RWPE2 (cell line): Measurements from ENCODE around the gene THSD7A.

ENCODE experiments used
- ATAC-seq: fragments of 200-7000 bp; cut with Tn5 transposase; 3 replicates; pipeline ENCODE4 v1.9.1; 2021; ENCODE audit warnings: low read depth
- DNase-seq: peaks from one replicate; pipeline ENCODE4 v3.0.0-alpha.2; 2020; ENCODE audit warnings: low spot score
- H3K27ac ChIP-seq: fragments of 450-650 bp; 2 replicates; pipeline ENCODE4 v1.5.1; 2017; ENCODE audit warnings: mild to moderate bottlenecking; ENCODE audit not compliant: poor library complexity, severe bottlenecking
- H3K27me3 ChIP-seq: fragments of 250-450 bp; sonication (Bioruptor Pico); 2 replicates; pipeline ENCODE4 v1.5.1; 2021; ENCODE audit warnings: mild to moderate bottlenecking, moderate library complexity; ENCODE audit not compliant: insufficient read depth, poor library complexity, severe bottlenecking
- H3K36me3 ChIP-seq: fragments of 250-450 bp; sonication (Bioruptor Pico); 2 replicates; pipeline ENCODE4 v1.5.1; 2020; ENCODE audit warnings: low read depth, mild to moderate bottlenecking, moderate library complexity
- H3K4me1 ChIP-seq: fragments of 250-450 bp; sonication (Bioruptor Pico); 2 replicates; pipeline ENCODE4 v1.5.1; 2021; ENCODE audit warnings: mild to moderate bottlenecking, moderate library complexity; ENCODE audit not compliant: insufficient read depth, poor library complexity, severe bottlenecking
- H3K4me3 ChIP-seq: fragments of 250-450 bp; sonication (Bioruptor Pico); 2 replicates; pipeline ENCODE4 v1.5.1; 2021; ENCODE audit warnings: mild to moderate bottlenecking, moderate library complexity; ENCODE audit not compliant: severe bottlenecking
- H3K9me3 ChIP-seq: fragments of 250-450 bp; sonication (Bioruptor Pico); 2 replicates; pipeline ENCODE4 v1.5.1; 2021; ENCODE audit warnings: mild to moderate bottlenecking, moderate library complexity; ENCODE audit not compliant: severe bottlenecking
- CTCF ChIP-seq: fragments of 450-650 bp; IDR thresholded peaks from one replicate; pipeline ENCODE4 v1.5.1; 2017; ENCODE audit warnings: mild to moderate bottlenecking, moderate library complexity; ENCODE audit not compliant: poor library complexity, severe bottlenecking

The THSD7A gene

DNA sequence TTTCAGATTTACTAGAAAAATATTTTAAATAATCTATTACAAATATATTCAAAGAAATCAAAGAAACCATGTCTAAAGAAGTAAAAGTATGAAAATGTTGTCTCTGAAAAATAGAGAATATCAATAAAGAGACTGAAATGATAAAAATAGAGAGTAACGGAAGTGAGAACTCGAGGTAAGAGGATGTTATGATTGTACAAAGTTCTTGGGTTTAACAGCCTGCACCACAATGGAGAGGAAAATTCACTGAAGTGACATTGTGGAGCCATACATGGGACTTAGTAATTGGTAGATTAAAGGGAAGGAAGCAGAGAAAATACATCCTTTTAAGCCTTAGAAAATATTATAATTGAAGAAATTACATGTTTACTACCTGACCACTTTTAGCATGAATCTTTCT lies 77.9 kb downstream of the THSD7A start:
- Histone ChIP-seq H3K4me3 (no peak overlapping the region), H3K9me3 (no peaks in the 10 kb centered on the region), H3K36me3 (no peaks in the 10 kb centered on the region), H3K27ac (no peak overlapping the region), H3K27me3 (no peaks in the 10 kb centered on the region), H3K4me1 (no peaks in the 10 kb centered on the region)
- no peak for ATAC-seq
- DNase-seq: no peak
- TF ChIP-seq CTCF: no peak

GRCh38 chr7:11753433-11753832 lies 78.6 kb downstream of the THSD7A start:
- no peaks in the 10 kb centered on the region for H3K4me1 ChIP-seq
- H3K9me3 ChIP-seq: no peaks in the 10 kb centered on the region
- H3K4me3 ChIP-seq: no peak overlapping the region
- H3K27ac ChIP-seq: no peak overlapping the region
- DNase-seq (no peak), ATAC-seq (no peak)
- TF ChIP-seq CTCF: no peak
- H3K36me3 ChIP-seq: no peaks in the 10 kb centered on the region
- H3K27me3 ChIP-seq: no peaks in the 10 kb centered on the region

DNA sequence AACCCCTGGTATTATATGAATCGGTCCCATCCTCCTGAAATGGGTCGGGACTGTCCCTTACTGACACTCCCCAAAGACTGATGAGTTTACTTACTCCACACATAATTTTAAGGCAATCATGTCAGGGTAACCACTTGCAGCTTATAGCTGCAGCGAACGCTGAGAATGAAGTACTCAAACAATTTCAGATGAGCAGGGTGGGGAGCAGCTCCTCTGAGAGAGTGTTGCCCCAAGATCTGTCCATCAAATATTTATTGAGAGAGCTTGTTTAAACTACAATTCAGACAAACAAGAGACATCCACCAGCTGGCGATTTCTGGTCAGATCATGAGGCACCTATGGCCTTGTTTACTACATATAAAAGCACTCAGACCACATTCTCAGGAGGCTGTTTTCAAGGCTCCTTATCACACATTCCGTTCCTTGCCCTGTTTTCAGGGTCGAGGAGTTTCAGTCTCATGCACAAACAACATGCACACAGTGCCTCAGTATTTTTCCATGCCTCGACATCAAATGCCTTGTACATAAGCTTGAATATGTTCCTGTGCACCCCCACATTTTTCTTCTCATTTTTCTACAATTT lies 80.1 kb downstream of the THSD7A start:
- ATAC-seq (no peak), DNase-seq (no peak)
- no peak for TF ChIP-seq CTCF
- H3K4me1 ChIP-seq: no peaks in the 10 kb centered on the region
- H3K27ac ChIP-seq: no peak overlapping the region
- no peaks in the 10 kb centered on the region for H3K9me3 ChIP-seq
- no peaks in the 10 kb centered on the region for H3K36me3 ChIP-seq
- H3K27me3 ChIP-seq: no peaks in the 10 kb centered on the region
- no peak overlapping the region for H3K4me3 ChIP-seq

DNA sequence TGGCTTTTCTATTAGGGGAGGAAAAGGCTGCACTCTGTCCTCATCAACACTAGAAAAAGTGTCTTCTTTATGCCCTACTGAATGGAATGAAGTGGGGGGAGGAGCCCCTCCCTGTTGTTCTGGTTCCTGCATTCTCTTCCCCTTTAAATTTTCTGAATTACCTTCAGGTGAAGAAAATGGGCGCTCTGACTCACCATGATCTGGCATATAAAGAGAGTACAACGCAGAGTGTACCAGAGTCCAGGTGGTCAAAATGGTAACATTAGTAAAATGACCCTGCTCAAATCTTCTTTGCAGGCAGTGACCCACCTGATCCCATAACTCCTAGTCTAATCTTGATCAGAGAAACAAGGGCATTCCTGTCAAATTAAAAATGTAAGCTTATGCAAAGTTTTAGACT lies 80.7 kb downstream of the THSD7A start:
- no peak for TF ChIP-seq CTCF
- Histone ChIP-seq H3K9me3 (no peaks in the 10 kb centered on the region), H3K27me3 (no peaks in the 10 kb centered on the region), H3K27ac (no peak overlapping the region), H3K4me1 (no peaks in the 10 kb centered on the region), H3K4me3 (no peak overlapping the region), H3K36me3 (no peaks in the 10 kb centered on the region)
- 0 out of 3 replicates have a peak, but pooled peaks have one; percentile 33 for ATAC-seq
- no peak for DNase-seq

DNA sequence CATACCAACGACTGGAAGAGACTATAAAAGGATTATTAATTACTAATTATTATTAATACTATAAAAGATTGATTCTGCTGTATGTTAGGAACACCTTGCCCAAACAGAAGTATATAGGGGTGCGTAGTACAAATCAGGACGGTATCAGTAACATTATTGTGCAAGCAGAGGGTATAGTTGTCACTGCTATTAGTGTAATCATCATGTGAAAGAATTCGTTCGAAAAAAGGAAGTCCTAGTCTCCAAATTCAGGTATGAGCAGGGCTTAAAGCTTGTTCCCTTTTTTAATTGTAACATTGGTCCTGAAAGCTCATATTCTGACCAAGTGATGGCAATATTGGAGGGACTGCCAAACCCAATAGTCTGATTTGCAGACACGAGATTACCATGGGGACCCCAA lies 81.8 kb downstream of the THSD7A start:
- Histone ChIP-seq H3K36me3 (no peaks in the 10 kb centered on the region), H3K27ac (no peak overlapping the region), H3K27me3 (no peaks in the 10 kb centered on the region), H3K4me1 (no peaks in the 10 kb centered on the region), H3K9me3 (no peaks in the 10 kb centered on the region), H3K4me3 (no peak overlapping the region)
- ATAC-seq: no peak
- no peak for TF ChIP-seq CTCF
- no peak for DNase-seq
